Activated T-cell treated with anti-CD3 and anti-CD28 coated beads for 1 hour (primary cell): Measurements from ENCODE around the gene CBLIF.
"Not testable (repeated sequence)": the region's sequence is repeated elsewhere in the genome, so short reads cannot be mapped to it uniquely, and the experiment has no call there.

Source experiments
- DNase-seq: peaks from one replicate; pipeline ENCODE4 v3.0.0-alpha.2; 2020; ENCODE audit warnings: low read depth

The CBLIF gene

DNA sequence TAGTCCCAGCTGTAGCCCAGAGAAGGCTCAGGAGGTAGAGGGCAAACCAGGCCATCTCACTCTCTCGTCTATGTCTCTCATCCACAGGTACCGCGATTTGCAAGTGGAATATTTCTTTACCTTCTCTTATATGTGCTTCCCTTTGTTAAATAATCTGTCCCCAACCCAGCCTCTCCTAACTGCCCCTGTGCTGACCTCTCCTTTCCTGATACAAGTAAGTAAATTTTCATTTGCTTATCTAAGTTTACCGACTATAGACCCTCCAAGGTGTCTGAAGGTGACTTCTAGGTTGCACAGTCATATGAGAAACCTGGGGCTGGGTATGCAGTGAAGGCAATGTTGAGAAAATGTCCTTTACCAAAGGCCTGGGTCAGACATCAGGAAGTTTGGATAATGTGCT, at the start of gene CBLIF:
CBLIF (minus strand) TSS at position 101 of the 400 bp plus-strand sequence; CDS start at position 55, 46 bp downstream.
- DNase-seq, result no peak

DNA sequence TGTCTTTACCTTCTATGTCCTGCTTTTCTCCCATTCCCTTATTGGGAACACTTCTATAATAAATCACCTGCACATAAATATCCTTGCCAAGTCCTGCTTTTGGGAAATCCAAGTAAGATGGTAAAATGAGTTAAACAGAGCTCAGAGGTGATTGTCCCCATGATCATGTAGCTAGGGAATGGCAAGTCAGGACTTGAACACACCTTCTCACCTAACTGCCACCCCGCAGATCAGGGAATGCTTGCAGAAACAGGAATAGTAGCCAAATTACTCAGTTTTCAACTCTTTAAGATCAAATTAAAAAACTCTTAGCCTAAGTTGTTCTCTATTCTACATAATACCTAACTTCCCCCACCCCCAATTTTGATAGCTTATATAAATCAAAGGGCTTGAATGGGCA, 49.3 kb upstream of the CBLIF start:
- no peak for DNase-seq

- no peak for DNase-seq
Measured at GRCh38 chr11:59891781-59892181, 46.5 kb upstream of the CBLIF start.

GRCh38 chr11:59887156-59887555, 41.9 kb upstream of the CBLIF start:
- not testable (repeated sequence) for DNase-seq

GRCh38 chr11:59883597-59883996, 38.3 kb upstream of the CBLIF start:
- no peak for DNase-seq

GRCh38 chr11:59879567-59879966, 34.3 kb upstream of the CBLIF start:
- DNase-seq, result no peak

- no peak for DNase-seq
Measured at GRCh38 chr11:59878575-59878974, 33.3 kb upstream of the CBLIF start, which contains the start of gene OOSP3. TSS of gene OOSP3 (plus strand) at chr11:59878782. CDS start at chr11:59878809, 27 bp downstream.

DNA sequence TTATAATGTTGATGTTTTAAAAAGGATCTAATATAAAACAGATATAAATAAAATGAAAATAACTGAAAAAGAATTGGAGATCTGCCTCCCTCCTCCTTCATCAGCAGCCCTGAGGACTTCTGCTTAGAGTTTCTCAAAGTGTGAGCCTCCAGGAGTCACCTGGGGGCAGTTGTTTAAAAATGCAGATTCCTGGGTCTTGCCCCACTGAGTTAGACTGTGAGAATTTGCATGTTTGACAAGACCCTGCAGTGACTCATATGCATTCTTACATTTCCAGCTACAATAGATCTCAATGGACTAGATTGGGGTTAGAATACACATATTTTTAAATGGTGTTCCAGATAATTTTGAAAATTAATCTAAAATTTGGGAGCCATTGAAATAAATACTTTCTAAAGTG, 32.5 kb upstream of the CBLIF start:
- no peak for DNase-seq

DNA sequence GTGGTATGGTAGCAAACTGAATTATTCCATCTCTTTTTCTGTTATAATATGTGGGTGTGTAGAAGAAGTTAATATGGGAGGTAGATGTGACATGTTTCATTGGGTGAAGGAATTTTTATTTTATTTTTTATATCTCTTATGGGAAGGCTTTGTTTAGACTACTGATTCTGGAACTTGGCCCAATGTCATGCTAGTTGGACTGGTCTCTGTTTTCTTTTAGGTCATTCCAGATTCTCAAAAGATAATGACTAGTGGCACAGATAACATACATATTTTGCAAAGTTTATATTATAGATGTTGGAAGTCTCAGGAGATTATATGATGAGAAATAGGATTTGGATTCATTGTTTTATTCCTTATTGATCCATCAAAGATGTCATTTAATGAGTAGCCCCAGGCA, 32.0 kb upstream of the CBLIF start:
- DNase-seq, result no peak

- DNase-seq, result no peak
Measured at GRCh38 chr11:59875856-59876519, 30.7 kb upstream of the CBLIF start.

GRCh38 chr11:59872076-59872475, 26.8 kb upstream of the CBLIF start:
- DNase-seq, result no peak

GRCh38 chr11:59867946-59868345, 22.6 kb upstream of the CBLIF start:
- DNase-seq, result no peak

- no peak for DNase-seq
Measured at GRCh38 chr11:59866836-59867235, 21.5 kb upstream of the CBLIF start.

DNA sequence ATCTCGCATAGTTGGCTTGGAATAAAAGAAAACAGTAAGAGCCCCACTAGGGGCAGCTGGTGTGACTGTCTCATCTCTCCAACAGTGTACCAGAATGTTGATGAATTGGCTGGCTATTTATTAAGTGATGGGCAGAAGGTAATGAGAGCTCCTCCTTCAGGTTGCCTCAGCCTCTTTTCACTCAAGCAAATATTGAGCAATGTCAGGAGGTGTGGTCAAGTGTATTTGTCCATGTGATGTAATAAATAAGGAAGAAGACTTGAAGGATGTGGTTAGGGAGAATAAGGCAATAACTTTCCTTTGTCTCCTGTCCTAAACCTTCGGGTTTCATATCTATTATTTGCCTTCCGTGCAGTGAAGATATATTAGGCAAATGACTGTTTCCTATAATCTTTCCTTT, 21.1 kb upstream of the CBLIF start, which contains the start of gene TCN1:
TCN1 (minus strand) TSS at position 91 of the 400 bp plus-strand sequence; CDS start at position 74, 17 bp downstream.
- no peak for DNase-seq

- no peak for DNase-seq
Measured at GRCh38 chr11:59865031-59865430, 19.7 kb upstream of the CBLIF start.

GRCh38 chr11:59862252-59862651, 17.0 kb upstream of the CBLIF start:
- no peak for DNase-seq

DNA sequence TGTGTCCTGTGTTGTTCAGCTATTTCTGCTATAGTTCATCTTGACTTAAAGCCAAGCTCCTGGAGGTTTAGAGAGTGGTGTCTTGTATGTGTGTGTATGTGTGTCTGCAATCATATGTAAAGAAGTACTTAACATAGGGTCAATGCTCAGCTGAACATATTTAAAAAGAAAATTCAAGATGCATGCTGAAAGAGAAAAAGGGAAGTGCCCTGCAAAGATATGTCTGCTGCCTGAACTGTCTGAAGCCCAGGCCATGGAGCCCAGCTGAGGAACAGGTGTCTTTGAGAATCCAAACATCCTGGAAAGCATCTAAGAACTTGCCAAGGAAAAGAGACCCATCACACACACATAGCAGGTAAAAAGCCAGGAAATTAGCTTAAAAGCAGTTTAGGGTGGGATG, 14.4 kb upstream of the CBLIF start:
- DNase-seq, result no peak

DNA sequence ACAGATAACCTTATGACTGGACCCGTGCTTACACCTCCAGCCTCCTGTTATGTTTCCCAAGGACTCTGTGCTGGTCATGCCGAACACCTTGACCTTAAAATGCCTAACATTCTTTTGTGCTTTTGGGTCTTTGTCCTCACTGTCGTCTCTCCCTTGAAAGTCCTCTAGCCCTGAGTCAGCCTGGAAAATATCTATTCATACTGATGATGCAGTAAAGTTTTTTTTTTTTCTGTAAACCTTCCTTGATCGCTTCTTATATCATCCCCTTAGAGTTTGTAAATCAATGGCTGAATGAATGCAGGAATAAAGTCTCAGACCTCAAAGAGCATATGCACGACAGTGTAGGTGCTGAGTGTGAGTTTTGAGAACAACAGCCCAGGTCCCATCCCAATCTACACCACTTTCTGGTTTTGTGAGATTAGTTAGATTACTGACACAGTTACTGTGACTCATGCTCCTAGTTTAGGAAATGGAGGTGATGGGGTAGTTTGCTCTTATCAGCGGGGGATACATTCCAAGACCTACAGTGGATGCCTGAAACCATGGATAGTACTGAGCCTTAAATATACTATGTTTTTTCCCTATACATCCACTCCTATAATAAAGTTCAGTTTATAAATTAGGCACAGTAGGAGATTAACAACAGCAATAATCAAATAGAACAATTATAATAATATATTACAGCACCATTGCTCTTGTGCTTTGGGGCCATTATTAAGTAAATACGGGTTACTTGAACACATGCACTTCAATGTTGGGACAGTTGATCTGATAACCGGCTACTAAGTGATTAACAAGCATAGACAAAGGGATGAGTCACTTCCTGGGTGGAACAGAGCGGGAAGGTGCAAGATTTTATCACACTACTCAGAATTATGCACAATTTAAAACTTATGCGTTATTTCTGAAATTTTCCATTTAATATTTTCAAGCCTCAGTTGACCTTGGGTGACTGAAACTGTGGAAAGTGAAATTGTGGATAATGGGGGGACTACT, 12.4 kb upstream of the CBLIF start:
- no peak for DNase-seq

DNA sequence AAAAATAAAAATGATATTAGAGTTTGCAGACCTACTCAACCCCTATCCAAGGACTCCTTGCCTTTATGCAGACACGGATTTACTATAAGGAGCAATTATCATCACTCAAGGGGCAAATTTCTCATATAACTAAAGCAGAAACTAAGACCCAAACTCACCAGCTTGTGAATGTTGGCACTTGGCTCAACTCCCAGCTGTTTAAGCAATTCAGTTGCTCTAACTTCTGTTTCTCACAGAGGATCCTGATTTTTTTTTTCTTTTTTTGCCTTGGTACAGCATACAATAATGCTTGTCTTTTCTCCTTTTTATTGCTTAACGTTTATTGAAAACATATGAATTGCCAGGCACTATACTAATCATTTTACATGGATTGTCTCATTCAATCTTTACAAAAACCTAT, 9.6 kb upstream of the CBLIF start:
- no peak for DNase-seq

- DNase-seq, result not testable (repeated sequence)
Measured at GRCh38 chr11:59851416-59851815, 6.1 kb upstream of the CBLIF start.

- DNase-seq, result not testable (repeated sequence)
Measured at GRCh38 chr11:59849551-59849950, 4.3 kb upstream of the CBLIF start.

DNA sequence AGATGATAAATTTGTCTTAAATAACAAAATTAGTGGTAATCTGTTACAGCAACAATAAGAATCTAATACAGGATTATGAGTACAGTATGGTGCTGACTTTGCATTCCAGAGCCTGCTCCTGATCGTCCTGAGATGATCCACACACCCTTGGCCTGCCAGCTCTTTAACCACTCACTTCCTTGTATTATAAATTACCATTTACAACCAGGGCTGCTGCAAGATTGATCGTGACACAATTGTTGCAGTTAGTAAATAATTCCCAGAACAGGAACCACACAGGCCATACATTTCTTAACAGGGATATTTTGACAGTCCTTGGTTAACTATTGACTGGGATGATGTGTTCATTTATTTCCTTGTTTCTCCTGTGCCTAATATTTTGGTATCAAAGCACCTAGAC, 3.8 kb upstream of the CBLIF start:
- no peak for DNase-seq

- DNase-seq, result not testable (repeated sequence)
Measured at GRCh38 chr11:59848439-59848838, 3.1 kb upstream of the CBLIF start.
